IMR-90 (cell line): ENCODE results near the gene MYOCD. TPM values are rescaled to one million over a fixed set of nuclear protein-coding genes. Genes with fewer than 3 reads are reported as not detected.
A peak's percentile ranks its signal among the peaks of the same experiment; 100 is the strongest.

Source experiments
- ATAC-seq: fragments of 200-7000 bp; cut with Tn5 transposase; 2 replicates; pipeline ENCODE4 v1.9.1; 2020; ENCODE audit warnings: low read depth, mild to moderate bottlenecking, moderate library complexity
- BruUV-seq: library from RNA; stranded (reverse); fragments of 400-500 nt; replicated peaks from 2 replicates; lab custom pipeline; 2021; lab: Mats Ljungman, UMichigan
- CTCF ChIA-PET: fragments of 300-600 bp; formaldehyde crosslinking; extraction: SDS; loops from one replicate; lab custom pipeline; 2021; ENCODE audit warnings: antibody characterized with exemption; lab: Yijun Ruan, JAX
- POLR2A ChIA-PET: fragments of 300-600 bp; sonication (Branson Sonifier 250); formaldehyde crosslinking; loops from one replicate; lab custom pipeline; 2022; ENCODE audit warnings: antibody characterized with exemption; ENCODE audit not compliant: unreplicated experiment; lab: Charles Lee
- DNase-seq: peaks from one replicate; pipeline ENCODE4 v3.0.0; 2013
- H2AFZ ChIP-seq: replicated peaks from 2 replicates; pipeline ENCODE3; 2013; ENCODE audit warnings: low read length, mild to moderate bottlenecking; ENCODE audit not compliant: poor library complexity
- H2AK5ac ChIP-seq: 2 replicates; pipeline ENCODE4 v1.6.1; 2013; ENCODE audit warnings: low read depth, low read length, inconsistent platforms
- H2AK9ac ChIP-seq: replicated peaks from 2 replicates; pipeline ENCODE3; 2013; ENCODE audit warnings: mild to moderate bottlenecking, low read depth, low read length, moderate library complexity; ENCODE audit not compliant: poor library complexity
- H2BK120ac ChIP-seq: 2 replicates; pipeline ENCODE4 v1.6.1; 2013; ENCODE audit warnings: low read depth, low read length, inconsistent platforms
- H2BK15ac ChIP-seq: 3 replicates; pipeline ENCODE4 v1.6.1; 2013; ENCODE audit warnings: low read depth, low read length, inconsistent platforms
- H2BK20ac ChIP-seq: 2 replicates; pipeline ENCODE4 v1.6.1; 2013; ENCODE audit warnings: low read depth, mild to moderate bottlenecking, inconsistent platforms, low read length, moderate library complexity
- H2BK5ac ChIP-seq: 2 replicates; pipeline ENCODE4 v1.6.1; 2013; ENCODE audit warnings: mild to moderate bottlenecking, low read depth, low read length, inconsistent platforms; ENCODE audit not compliant: poor library complexity, severe bottlenecking
- H3K14ac ChIP-seq: replicated peaks from 2 replicates; pipeline ENCODE4 v1.6.1; 2013; ENCODE audit warnings: low read depth, low read length, inconsistent platforms
- H3K18ac ChIP-seq: 2 replicates; pipeline ENCODE4 v1.6.1; 2013; ENCODE audit warnings: low read depth, low read length, control low read depth
- H3K23ac ChIP-seq: 2 replicates; pipeline ENCODE4 v1.6.1; 2013; ENCODE audit warnings: low read depth, low read length, inconsistent platforms
- H3K27ac ChIP-seq: 2 replicates; pipeline ENCODE4 v1.5.1; 2013; ENCODE audit warnings: mild to moderate bottlenecking, control low read depth, low read length; ENCODE audit not compliant: insufficient read depth
- H3K27me3 ChIP-seq: 2 replicates; pipeline ENCODE4 v1.6.1; 2013; ENCODE audit warnings: low read length; ENCODE audit not compliant: control insufficient read depth, insufficient read depth
- H3K36me3 ChIP-seq: 2 replicates; pipeline ENCODE4 v1.6.1; 2013; ENCODE audit warnings: low read length, mixed read lengths; ENCODE audit not compliant: control insufficient read depth, insufficient read depth
- H3K4ac ChIP-seq: 2 replicates; pipeline ENCODE4 v1.6.1; 2013; ENCODE audit warnings: low read depth, low read length, inconsistent platforms
- H3K4me1 ChIP-seq: 2 replicates; pipeline ENCODE4 v1.6.1; 2013; ENCODE audit warnings: low read length, mixed read lengths; ENCODE audit not compliant: control insufficient read depth, insufficient read depth
- H3K4me2 ChIP-seq: 2 replicates; pipeline ENCODE4 v1.6.1; 2013; ENCODE audit warnings: low read depth, mild to moderate bottlenecking, control low read depth, low read length, moderate library complexity
- H3K4me3 ChIP-seq: 2 replicates; pipeline ENCODE4 v1.5.1; 2013; ENCODE audit warnings: low read depth, mild to moderate bottlenecking, control low read depth, low read length, moderate library complexity; ENCODE audit not compliant: insufficient read depth
- H3K56ac ChIP-seq: 2 replicates; pipeline ENCODE4 v1.6.1; 2013; ENCODE audit warnings: low read length, inconsistent platforms; ENCODE audit not compliant: insufficient read depth; ENCODE audit errors: extremely low read depth
- H3K79me1 ChIP-seq, 2 experiments: 2 replicates each; pipeline ENCODE4 v1.6.1; 2013; ENCODE audit warnings: low read length in 2 of 2, inconsistent platforms in 1 of 2, low read depth in 1 of 2
- H3K9ac ChIP-seq: 2 replicates; pipeline ENCODE4 v1.6.1; 2013; ENCODE audit warnings: low read depth, low read length, control low read depth
- H3K9me1 ChIP-seq: 2 replicates; pipeline ENCODE4 v1.6.1; 2013; ENCODE audit warnings: low read length, inconsistent platforms; ENCODE audit not compliant: insufficient read depth
- H3K9me3 ChIP-seq: 2 replicates; pipeline ENCODE4 v1.6.1; 2013; ENCODE audit warnings: low read length; ENCODE audit not compliant: control insufficient read depth, insufficient read depth
- H4K20me1 ChIP-seq: 2 replicates; pipeline ENCODE4 v1.6.1; 2013; ENCODE audit warnings: low read length, inconsistent platforms; ENCODE audit not compliant: insufficient read depth
- H4K5ac ChIP-seq: 2 replicates; pipeline ENCODE4 v1.6.1; 2013; ENCODE audit warnings: mild to moderate bottlenecking, low read depth, low read length, control low read depth
- H4K8ac ChIP-seq, 2 experiments: 2 replicates each; pipeline ENCODE4 v1.6.1; 2013; ENCODE audit warnings: low read depth in 2 of 2, low read length in 2 of 2, control low read depth in 1 of 2, inconsistent platforms in 1 of 2
- H4K91ac ChIP-seq: 2 replicates; pipeline ENCODE4 v1.6.1; 2013; ENCODE audit warnings: low read depth, low read length, inconsistent platforms; ENCODE audit not compliant: insufficient read depth
- BHLHE40 ChIP-seq: fragments of 150-350 bp; IDR thresholded peaks from 2 replicates; pipeline ENCODE4 v1.6.1; 2016; ENCODE audit warnings: mild to moderate bottlenecking, low read depth, low read length
- CEBPB ChIP-seq: IDR thresholded peaks from 2 replicates; pipeline ENCODE4 v1.6.1; 2012; ENCODE audit warnings: low read depth, low read length, improper control_type of control experiment
- CHD1 ChIP-seq: IDR thresholded peaks from 2 replicates; pipeline ENCODE4 v1.6.1; 2012; ENCODE audit warnings: low read depth, low read length, improper control_type of control experiment
- CTCF ChIP-seq: conservative IDR thresholded peaks from 2 replicates; pipeline ENCODE4 v1.5.1; 2012; ENCODE audit warnings: mild to moderate bottlenecking, low read depth, low read length, improper control_type of control experiment
- ELK1 ChIP-seq: fragments of 150-350 bp; IDR thresholded peaks from 2 replicates; pipeline ENCODE4 v1.6.1; 2016; ENCODE audit warnings: low read depth, mild to moderate bottlenecking, low read length, moderate library complexity, borderline replicate concordance
- FOS ChIP-seq: fragments of 150-350 bp; IDR thresholded peaks from 2 replicates; pipeline ENCODE4 v1.6.1; 2016; ENCODE audit warnings: low read depth, low read length
- MAFK ChIP-seq: IDR thresholded peaks from 2 replicates; pipeline ENCODE4 v1.6.1; 2012; ENCODE audit warnings: low read depth, low read length, improper control_type of control experiment
- MAZ ChIP-seq: IDR thresholded peaks from 2 replicates; pipeline ENCODE4 v1.6.1; 2012; ENCODE audit warnings: low read depth, mild to moderate bottlenecking, low read length, improper control_type of control experiment, moderate library complexity, borderline replicate concordance
- MXI1 ChIP-seq: IDR thresholded peaks from 2 replicates; pipeline ENCODE4 v1.6.1; 2012; ENCODE audit warnings: low read depth, mild to moderate bottlenecking, low read length, moderate library complexity, borderline replicate concordance
- NFE2L2 ChIP-seq: fragments of 150-350 bp; IDR thresholded peaks from 2 replicates; pipeline ENCODE4 v1.6.1; 2016; ENCODE audit warnings: low read depth, mild to moderate bottlenecking, low read length
- POLR2A ChIP-seq: IDR thresholded peaks from 2 replicates; pipeline ENCODE4 v1.6.1; 2012; ENCODE audit warnings: mild to moderate bottlenecking, low read depth, low read length
- RAD21 ChIP-seq: IDR thresholded peaks from 2 replicates; pipeline ENCODE4 v1.6.1; 2012; ENCODE audit warnings: low read length, improper control_type of control experiment
- RCOR1 ChIP-seq: IDR thresholded peaks from 2 replicates; pipeline ENCODE4 v1.6.1; 2012; ENCODE audit warnings: mild to moderate bottlenecking, low read length, improper control_type of control experiment; ENCODE audit not compliant: insufficient replicate concordance
- RFX5 ChIP-seq: IDR thresholded peaks from 2 replicates; pipeline ENCODE4 v1.8.0; 2012; ENCODE audit warnings: low read depth, mild to moderate bottlenecking, low read length, moderate library complexity
- SMC3 ChIP-seq: fragments of 150-350 bp; IDR thresholded peaks from 2 replicates; pipeline ENCODE4 v1.6.1; 2016; ENCODE audit warnings: low read depth, mild to moderate bottlenecking, antibody characterized with exemption, low read length, moderate library complexity
- USF2 ChIP-seq: fragments of 150-350 bp; IDR thresholded peaks from 2 replicates; pipeline ENCODE4 v1.6.1; 2017; ENCODE audit warnings: mild to moderate bottlenecking, antibody characterized with exemption, low read length, low read depth
- WGBS, 2 experiments: methylation state at CpG; one replicate each; pipeline versions ENCODE4 v1.1.5 to v1.1.7; 2013; ENCODE audit warnings: missing lambda C conversion rate in 2 of 2; ENCODE audit not compliant: insufficient read length in 1 of 2; ENCODE audit errors: extremely low coverage in 2 of 2; 5-methylcytosine and 5-hydroxymethylcytosine counted together
- dilution Hi-C: fragments of 300-500 bp; cut with HindIII; formaldehyde crosslinking; loops from one replicate; pipeline ENCODE4 v1.14.3; 2018; ENCODE audit warnings: low sequenced_read_pairs; ENCODE audit not compliant: unreplicated experiment
- in situ Hi-C: fragments of 300-500 bp; cut with MboI; formaldehyde crosslinking; loops from 3 replicates; pipeline ENCODE4 v1.14.3; 2019; ENCODE audit warnings: low sequenced_read_pairs, inconsistent platforms, mixed read lengths
- intact Hi-C: fragments of 100-400 bp; cut with micrococcal nuclease; formaldehyde crosslinking; loops from 2 replicates; pipeline ENCODE4 v1.10.0; 2022
- polyA plus RNA-seq, 3 experiments: library from polyadenylated mRNA; depleted of rRNA; stranded (reverse); fragments of >200 nt; gene quantifications; 2 replicates each; pipeline ENCODE4 v1.2.3, GENCODE V29; 2012; ENCODE audit warnings: low replicate concordance in 1 of 3
- total RNA-seq: library from RNA; depleted of rRNA; stranded (reverse); fragments of >200 nt; gene quantifications from 2 replicates; pipeline ENCODE4 v1.2.3, GENCODE V29; 2012

MYOCD gene
- total and polyA plus RNA-seq, 2 of the 4 experiments (the other 2 are of a cell fraction): 10.6 to 20.1 TPM

- DNase-seq (peak; percentile 36), ATAC-seq (peak; percentile 68; the same call in 1 of the 2 replicates)
- Histone ChIP-seq H3K4me2 (no peak overlapping the region), H3K27ac (no peak overlapping the region), H3K4me1 (peaks cover 7% of the 10 kb centered on the region), H3K14ac (no peak overlapping the region), H2BK15ac (no peak overlapping the region), H2BK20ac (no peak overlapping the region), H3K79me1 (peaks cover 0 to 5% of the 10 kb centered on the region in 2 experiments; a peak in 2 of 4 replicates), H4K5ac (no peak overlapping the region), H3K56ac (no peak overlapping the region), H2AFZ (no peak overlapping the region), H3K4ac (no peak overlapping the region), H3K9me3 (no peaks in the 10 kb centered on the region), H3K9me1 (peaks cover 10% of the 10 kb centered on the region), H3K18ac (no peak overlapping the region), H3K23ac (no peak overlapping the region), H3K36me3 (peaks cover 24% of the 10 kb centered on the region), H4K8ac (no peak overlapping the region), H2AK9ac (no peak overlapping the region), H3K27me3 (no peaks in the 10 kb centered on the region), H3K4me3 (no peak overlapping the region), H3K9ac (no peak overlapping the region), H2BK5ac (no peak overlapping the region), H4K91ac (no peak overlapping the region), H4K20me1 (no peaks in the 10 kb centered on the region), H2BK120ac (no peak overlapping the region), H2AK5ac (no peak overlapping the region)
- no TSS peak for BruUV-seq
- in situ Hi-C loops (no loop called here), dilution Hi-C loops (no loop called here), intact Hi-C loops (no loop called here)
- TF ChIP-seq RFX5 (no peak), MXI1 (no peak), SMC3 (no peak), CHD1 (no peak), MAZ (no peak), CTCF (no peak), USF2 (no peak), RAD21 (no peak), ELK1 (no peak), NFE2L2 (no peak), CEBPB (no peak), POLR2A (no peak), RCOR1 (no peak), FOS (no peak), BHLHE40 (no peak), MAFK (no peak)
- ChIA-PET CTCF (no interaction called here), POLR2A (no interaction called here)
- no CpG with 5 or more reads among the region's 2 CpGs for WGBS, 2 experiments
Measured at GRCh38 chr17:12759090-12759489, 93.4 kb downstream of the MYOCD start.
